K562 (cell line): ENCODE results near the gene LRRC7. TPM values are rescaled to one million over a fixed set of nuclear protein-coding genes. Genes with fewer than 3 reads are reported as not detected.

Experiments used
- ARNT ChIP-seq, 2 experiments: fragments of 450-650 bp; IDR thresholded peaks; 2 replicates each; pipeline ENCODE4 v1.6.1; 2016; ENCODE audit warnings: mild to moderate bottlenecking in 1 of 2
- EP300 ChIP-seq: IDR thresholded peaks from 2 replicates; pipeline ENCODE4 v1.6.1; 2012; ENCODE audit warnings: low read length, improper control_type of control experiment
- JUN ChIP-seq, 2 experiments: sonication (generic) in 1 of 2; formaldehyde crosslinking in 1 of 2; IDR thresholded peaks; 2 replicates each; pipeline versions ENCODE4 v1.6.1 to v1.8.0; 2012 to 2022; ENCODE audit warnings: borderline replicate concordance in 2 of 2, mild to moderate bottlenecking in 2 of 2, improper control_type of control experiment in 1 of 2, low read depth in 1 of 2, low read length in 1 of 2, missing genetic modification reagents in 1 of 2
- KDM1A ChIP-seq, 2 experiments: fragments of 450-650 bp; IDR thresholded peaks; 2 replicates each; pipeline ENCODE4 v1.6.1; 2016; ENCODE audit warnings: mild to moderate bottlenecking in 2 of 2
- KLF1 ChIP-seq: fragments of 450-650 bp; IDR thresholded peaks from 2 replicates; pipeline ENCODE4 v1.6.1; 2016; ENCODE audit warnings: missing genetic modification characterization, missing compliant biosample characterization
- NR3C1 ChIP-seq: sonication (generic); formaldehyde crosslinking; IDR thresholded peaks from 2 replicates; pipeline ENCODE4 v1.8.1; 2022; ENCODE audit warnings: missing genetic modification reagents
- TEAD1 ChIP-seq, 2 experiments: fragments of 450-650 bp in 1 of 2; sonication (generic) in 1 of 2; formaldehyde crosslinking; IDR thresholded peaks; 2 replicates each; pipeline versions ENCODE4 v1.4.0 to v1.8.0; 2020 to 2022; ENCODE audit warnings: mild to moderate bottlenecking in 2 of 2, missing genetic modification reagents in 1 of 2
- ZNF121 ChIP-seq: sonication (generic); formaldehyde crosslinking; conservative IDR thresholded peaks from 2 replicates; pipeline ENCODE4 v1.8.0; 2022; ENCODE audit warnings: missing genetic modification reagents
- ZNF79 ChIP-seq: fragments of 250-450 bp; sonication (Bioruptor Pico); IDR thresholded peaks from 2 replicates; pipeline ENCODE4 v1.4.0; 2020; ENCODE audit warnings: low read depth, mild to moderate bottlenecking, moderate library complexity
- polyA plus RNA-seq, 8 experiments: library from polyadenylated mRNA; depleted of rRNA in 4 of 8; stranded (reverse) in 5 of 8; unstranded in 3 of 8; fragments of >200 nt; fragmentation: Nextera tagmentation in 2 of 8; fragmentation: Illumina TruSeq in 1 of 8; extraction: Ambion mirVana in 2 of 8; extraction: Trizol in 1 of 8; gene quantifications; 2 replicates each; pipeline versions ENCODE4 v1.2.1 to v1.2.3, GENCODE V29; 2011 to 2014; ENCODE audit warnings: inconsistent platforms in 1 of 8, missing spikeins in 1 of 8
- total RNA-seq, 7 experiments: library from RNA; depleted of rRNA in 6 of 7; stranded (reverse); fragments of >200 nt in 6 of 7; fragmentation: Illumina TruSeq in 2 of 7; extraction: Trizol in 2 of 7; gene quantifications; 2 replicates each; pipeline versions ENCODE4 v1.2.1 to v1.2.3, GENCODE V29; 2011 to 2021; ENCODE audit warnings: low replicate concordance in 1 of 7
- TF ChIP-seq, protein P1 (sequence below), 2 experiments: IDR thresholded peaks; 2 replicates each; pipeline ENCODE4 v1.6.1; 2012; ENCODE audit warnings: improper control_type of control experiment in 2 of 2, low read depth in 2 of 2, low read length in 2 of 2, borderline replicate concordance in 1 of 2
- TF ChIP-seq, protein P2 (sequence below), 2 experiments: fragments of 450-650 bp in 1 of 2; sonication (generic) in 1 of 2; formaldehyde crosslinking in 1 of 2; IDR thresholded peaks; 2 replicates each; pipeline versions ENCODE4 v1.7.1 to v1.9.0; 2016 to 2022; ENCODE audit warnings: inconsistent platforms in 1 of 2, mild to moderate bottlenecking in 1 of 2, missing genetic modification reagents in 1 of 2
- TF ChIP-seq, protein P3 (sequence below), 2 experiments: IDR thresholded peaks in 1 of 2; conservative IDR thresholded peaks in 1 of 2; 2 replicates each; pipeline ENCODE4 v1.6.1; 2016; ENCODE audit warnings: low read depth in 2 of 2, mild to moderate bottlenecking in 1 of 2, missing compliant biosample characterization in 1 of 2, missing genetic modification characterization in 1 of 2, moderate library complexity in 1 of 2

Gene LRRC7
- total and polyA plus RNA-seq, 9 of the 15 experiments (the other 6 are each of a cell fraction or from before 2014, with no cell fraction given), result 0.09 to 0.94 (median 0.49) TPM

DNA sequence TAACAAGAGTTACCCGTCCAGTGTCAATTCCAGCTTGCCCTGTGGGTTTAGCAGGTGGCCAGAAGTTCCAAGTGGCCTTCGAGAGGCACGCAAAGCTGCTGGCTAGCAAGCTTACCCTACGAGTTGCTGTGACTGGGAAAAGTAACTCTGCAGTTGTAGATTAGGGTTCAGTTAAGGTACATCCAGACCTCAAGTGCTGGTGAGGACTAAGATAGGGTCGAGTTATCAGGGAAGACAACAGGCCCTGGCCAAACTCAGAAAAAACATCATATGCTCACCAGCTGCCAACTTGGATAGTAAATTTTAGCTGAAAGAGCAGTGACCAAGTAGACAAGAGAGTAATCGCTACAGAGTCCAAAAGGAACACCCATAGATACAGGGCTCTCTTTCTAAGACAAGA lies 27.7 kb upstream of the LRRC7 start (continued):
- TF ChIP-seq ZNF79 (CRISPR knock-in tag) (no peak), KLF1 (tag) (no peak), KDM1A (IDR thresholded peaks at IDR 0.05) (peak; percentile 72 to 83; a peak in 3 of 4 replicates), EP300 (peak; percentile 90), TEAD1 (CRISPR knock-in tag; IDR thresholded peaks at IDR 0.05) (0 out of 4 replicates have a peak, but pooled peaks of 1 of the 2 experiments have one; percentile 41), ZNF121 (CRISPR knock-in tag) (no peak), ARNT (IDR thresholded peaks at IDR 0.05) (peak; percentile 58 to 86; a peak in 3 of 4 replicates), NR3C1 (no peak), JUN (IDR thresholded peaks at IDR 0.05; ENCODE audit: borderline replicate concordance, low read depth, low read length) (no peak), JUN (CRISPR knock-in tag; IDR thresholded peaks at IDR 0.05; ENCODE audit: borderline replicate concordance) (no peak)
- TF ChIP-seq, protein P1, sequence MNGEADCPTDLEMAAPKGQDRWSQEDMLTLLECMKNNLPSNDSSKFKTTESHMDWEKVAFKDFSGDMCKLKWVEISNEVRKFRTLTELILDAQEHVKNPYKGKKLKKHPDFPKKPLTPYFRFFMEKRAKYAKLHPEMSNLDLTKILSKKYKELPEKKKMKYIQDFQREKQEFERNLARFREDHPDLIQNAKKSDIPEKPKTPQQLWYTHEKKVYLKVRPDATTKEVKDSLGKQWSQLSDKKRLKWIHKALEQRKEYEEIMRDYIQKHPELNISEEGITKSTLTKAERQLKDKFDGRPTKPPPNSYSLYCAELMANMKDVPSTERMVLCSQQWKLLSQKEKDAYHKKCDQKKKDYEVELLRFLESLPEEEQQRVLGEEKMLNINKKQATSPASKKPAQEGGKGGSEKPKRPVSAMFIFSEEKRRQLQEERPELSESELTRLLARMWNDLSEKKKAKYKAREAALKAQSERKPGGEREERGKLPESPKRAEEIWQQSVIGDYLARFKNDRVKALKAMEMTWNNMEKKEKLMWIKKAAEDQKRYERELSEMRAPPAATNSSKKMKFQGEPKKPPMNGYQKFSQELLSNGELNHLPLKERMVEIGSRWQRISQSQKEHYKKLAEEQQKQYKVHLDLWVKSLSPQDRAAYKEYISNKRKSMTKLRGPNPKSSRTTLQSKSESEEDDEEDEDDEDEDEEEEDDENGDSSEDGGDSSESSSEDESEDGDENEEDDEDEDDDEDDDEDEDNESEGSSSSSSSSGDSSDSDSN (IDR thresholded peaks at IDR 0.05; ENCODE audit: borderline replicate concordance in 1 of 2, low read depth in 2 of 2, low read length in 2 of 2), result no peak
- TF ChIP-seq, protein P2, sequence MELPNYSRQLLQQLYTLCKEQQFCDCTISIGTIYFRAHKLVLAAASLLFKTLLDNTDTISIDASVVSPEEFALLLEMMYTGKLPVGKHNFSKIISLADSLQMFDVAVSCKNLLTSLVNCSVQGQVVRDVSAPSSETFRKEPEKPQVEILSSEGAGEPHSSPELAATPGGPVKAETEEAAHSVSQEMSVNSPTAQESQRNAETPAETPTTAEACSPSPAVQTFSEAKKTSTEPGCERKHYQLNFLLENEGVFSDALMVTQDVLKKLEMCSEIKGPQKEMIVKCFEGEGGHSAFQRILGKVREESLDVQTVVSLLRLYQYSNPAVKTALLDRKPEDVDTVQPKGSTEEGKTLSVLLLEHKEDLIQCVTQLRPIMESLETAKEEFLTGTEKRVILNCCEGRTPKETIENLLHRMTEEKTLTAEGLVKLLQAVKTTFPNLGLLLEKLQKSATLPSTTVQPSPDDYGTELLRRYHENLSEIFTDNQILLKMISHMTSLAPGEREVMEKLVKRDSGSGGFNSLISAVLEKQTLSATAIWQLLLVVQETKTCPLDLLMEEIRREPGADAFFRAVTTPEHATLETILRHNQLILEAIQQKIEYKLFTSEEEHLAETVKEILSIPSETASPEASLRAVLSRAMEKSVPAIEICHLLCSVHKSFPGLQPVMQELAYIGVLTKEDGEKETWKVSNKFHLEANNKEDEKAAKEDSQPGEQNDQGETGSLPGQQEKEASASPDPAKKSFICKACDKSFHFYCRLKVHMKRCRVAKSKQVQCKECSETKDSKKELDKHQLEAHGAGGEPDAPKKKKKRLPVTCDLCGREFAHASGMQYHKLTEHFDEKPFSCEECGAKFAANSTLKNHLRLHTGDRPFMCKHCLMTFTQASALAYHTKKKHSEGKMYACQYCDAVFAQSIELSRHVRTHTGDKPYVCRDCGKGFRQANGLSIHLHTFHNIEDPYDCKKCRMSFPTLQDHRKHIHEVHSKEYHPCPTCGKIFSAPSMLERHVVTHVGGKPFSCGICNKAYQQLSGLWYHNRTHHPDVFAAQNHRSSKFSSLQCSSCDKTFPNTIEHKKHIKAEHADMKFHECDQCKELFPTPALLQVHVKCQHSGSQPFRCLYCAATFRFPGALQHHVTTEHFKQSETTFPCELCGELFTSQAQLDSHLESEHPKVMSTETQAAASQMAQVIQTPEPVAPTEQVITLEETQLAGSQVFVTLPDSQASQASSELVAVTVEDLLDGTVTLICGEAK (IDR thresholded peaks at IDR 0.05), result no peak
- TF ChIP-seq, protein P2 (CRISPR knock-in tag; IDR thresholded peaks at IDR 0.05), result no peak
- TF ChIP-seq, protein P3, sequence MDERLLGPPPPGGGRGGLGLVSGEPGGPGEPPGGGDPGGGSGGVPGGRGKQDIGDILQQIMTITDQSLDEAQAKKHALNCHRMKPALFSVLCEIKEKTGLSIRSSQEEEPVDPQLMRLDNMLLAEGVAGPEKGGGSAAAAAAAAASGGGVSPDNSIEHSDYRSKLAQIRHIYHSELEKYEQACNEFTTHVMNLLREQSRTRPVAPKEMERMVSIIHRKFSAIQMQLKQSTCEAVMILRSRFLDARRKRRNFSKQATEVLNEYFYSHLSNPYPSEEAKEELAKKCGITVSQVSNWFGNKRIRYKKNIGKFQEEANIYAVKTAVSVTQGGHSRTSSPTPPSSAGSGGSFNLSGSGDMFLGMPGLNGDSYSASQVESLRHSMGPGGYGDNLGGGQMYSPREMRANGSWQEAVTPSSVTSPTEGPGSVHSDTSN (CRISPR knock-in tag; IDR thresholded peaks at IDR 0.05; ENCODE audit: low read depth), result no peak
- TF ChIP-seq, protein P3 (tag; conservative IDR thresholded peaks at IDR 0.05; ENCODE audit: low read depth), result peak; percentile 55; the same call in 1 of the 2 replicates
